Testis (tissue), 3 donors: ENCODE results near the gene ALG14. TPM values are rescaled to one million over a fixed set of nuclear protein-coding genes. Genes with fewer than 3 reads are reported as not detected.
A peak's percentile ranks its signal among the peaks of the same experiment; 100 is the strongest.

Experiments
- DNase-seq: peaks from one replicate; pipeline ENCODE4 v3.0.0-alpha.2; 2019
- H3K27ac ChIP-seq, 2 donors: fragments of 200-600 bp; sonication (generic); one replicate each; pipeline ENCODE4 v1.5.1; 2019
- H3K27me3 ChIP-seq: fragments of 200-600 bp; sonication (generic); one replicate; pipeline ENCODE4 v1.5.1; 2019
- H3K36me3 ChIP-seq: fragments of 200-600 bp; sonication (generic); one replicate; pipeline ENCODE4 v1.5.1; 2017; ENCODE audit warnings: low read depth; ENCODE audit errors: missing control alignments
- H3K4me1 ChIP-seq: fragments of 200-600 bp; sonication (generic); one replicate; pipeline ENCODE4 v1.5.1; 2019
- H3K4me3 ChIP-seq, 2 donors: fragments of 200-600 bp; sonication (generic); one replicate each; pipeline ENCODE4 v1.5.1; 2017 to 2019
- H3K9me3 ChIP-seq: fragments of 200-600 bp; sonication (generic); one replicate; pipeline ENCODE4 v1.5.1; 2017
- CTCF ChIP-seq, 3 experiments: fragments of 450-650 bp in 2 of 3; fragments of 200-600 bp in 1 of 3; sonication (generic) in 1 of 3; IDR thresholded peaks; one replicate each; pipeline ENCODE4 v1.5.1; 2016 to 2019; ENCODE audit warnings: antibody characterized with exemption in 3 of 3, mild to moderate bottlenecking in 2 of 3, moderate library complexity in 1 of 3
- POLR2A ChIP-seq: fragments of 450-650 bp; IDR thresholded peaks from one replicate; pipeline ENCODE4 v1.6.1; 2017; ENCODE audit warnings: antibody characterized with exemption, mild to moderate bottlenecking, moderate library complexity
- WGBS, 2 donors: methylation state at CpG; one replicate each; pipeline ENCODE4 v1.1.5; 2018; 5-methylcytosine and 5-hydroxymethylcytosine counted together
- intact Hi-C: fragments of 100-400 bp; cut with DNase I; formaldehyde crosslinking; loops from one replicate; pipeline ENCODE4 v1.15.1; 2023; ENCODE audit warnings: low total_unique reads
- polyA plus RNA-seq: library from polyadenylated mRNA; stranded (reverse); fragments of 350-450 nt; fragmentation: Illumina TruSeq; extraction: RNeasy Lipid Tissue Mini Kit (QIAGEN cat#74804); gene quantifications from one replicate; pipeline ENCODE4 v1.2.3, GENCODE V29; 2014; ENCODE audit warnings: low read depth, low replicate concordance; ENCODE audit not compliant: insufficient read depth
- total RNA-seq, 2 donors: library from RNA; depleted of rRNA; stranded (reverse); fragments of >200 nt; gene quantifications; one replicate each; pipeline ENCODE4 v1.2.3, GENCODE V29; 2016

ALG14 gene
- total and polyA plus RNA-seq, 3 donors from 2014 or later: 3.3 to 24.1 (median 5.3) TPM

DNA sequence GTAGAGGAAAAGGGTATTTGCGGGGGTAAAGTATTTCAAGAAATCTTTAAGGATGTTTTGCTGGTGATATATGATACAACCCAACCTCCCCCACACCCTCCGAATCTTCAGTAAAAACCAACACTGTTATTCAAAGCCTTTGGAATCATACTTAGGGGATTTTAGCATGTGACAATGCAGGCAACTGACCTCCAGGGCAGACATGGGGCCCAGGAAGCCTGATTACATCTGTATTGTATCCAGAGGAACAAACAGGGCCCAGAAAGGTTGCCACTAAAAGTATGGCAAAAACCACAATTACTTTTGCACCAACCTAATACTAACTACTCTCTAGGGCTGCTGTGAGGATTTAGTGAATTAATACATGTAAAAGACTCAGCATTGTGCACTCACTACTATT, 102.0 kb downstream of the ALG14 start:
- H3K27ac ChIP-seq: peak overlapping the region in 1 of 2 donors; percentile 86
- H3K27me3 ChIP-seq: no peaks in the 10 kb centered on the region
- H3K4me1 ChIP-seq: peaks cover 11% of the 10 kb centered on the region
- WGBS, 2 donors: 73 to 74% methylated on average over 2 of the region's 2 CpGs
- H3K9me3 ChIP-seq: no peaks in the 10 kb centered on the region
- intact Hi-C loops: no loop called here
- no peak for TF ChIP-seq POLR2A
- TF ChIP-seq CTCF (IDR thresholded peaks at IDR 0.05): no peak
- H3K4me3 ChIP-seq: no peak overlapping the region
- H3K36me3 ChIP-seq: no peaks in the 10 kb centered on the region
- no peak for DNase-seq

GRCh38 chr1:94969137-94969536, 103.6 kb downstream of the ALG14 start:
- no peaks in the 10 kb centered on the region for H3K9me3 ChIP-seq
- WGBS, 2 donors: 77 to 91% methylated on average over 6 of the region's 6 CpGs
- no peak overlapping the region for H3K4me3 ChIP-seq
- no peak for TF ChIP-seq POLR2A
- no peak for TF ChIP-seq CTCF (IDR thresholded peaks at IDR 0.05)
- intact Hi-C loops: no loop called here
- H3K4me1 ChIP-seq: peaks cover 11% of the 10 kb centered on the region
- H3K27ac ChIP-seq: no peak overlapping the region
- no peak for DNase-seq
- no peaks in the 10 kb centered on the region for H3K36me3 ChIP-seq
- H3K27me3 ChIP-seq: no peaks in the 10 kb centered on the region

GRCh38 chr1:94966033-94966432, 106.7 kb downstream of the ALG14 start:
- Histone ChIP-seq H3K4me3 (no peak overlapping the region), H3K27ac (no peak overlapping the region), H3K27me3 (no peaks in the 10 kb centered on the region), H3K4me1 (peaks cover 6% of the 10 kb centered on the region), H3K36me3 (no peaks in the 10 kb centered on the region), H3K9me3 (no peaks in the 10 kb centered on the region)
- intact Hi-C loops: no loop called here
- WGBS, 2 donors: 63 to 89% methylated on average over 1 of the region's 1 CpG
- TF ChIP-seq POLR2A (no peak), CTCF (IDR thresholded peaks at IDR 0.05) (no peak)
- DNase-seq: no peak

DNA sequence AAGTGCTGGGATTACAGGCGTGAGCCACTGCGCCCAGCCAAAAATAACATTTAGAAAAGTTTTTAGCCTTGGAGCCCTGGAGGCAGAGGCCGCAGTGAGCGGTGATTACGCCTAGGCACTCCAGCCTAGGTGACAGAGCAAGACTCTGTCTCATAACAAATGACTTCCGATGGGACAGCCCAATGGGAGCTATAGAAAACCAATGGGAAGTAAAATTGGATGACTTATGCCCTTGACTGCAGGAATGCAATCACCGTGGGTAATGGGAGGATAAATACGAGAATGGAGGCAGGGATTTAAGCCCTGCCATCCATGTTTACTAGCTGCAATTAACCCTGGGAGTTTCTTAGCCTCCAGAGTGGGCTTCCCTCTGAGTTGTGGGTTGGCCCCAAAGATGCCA, 108.9 kb downstream of the ALG14 start:
- DNase-seq: no peak
- Histone ChIP-seq H3K4me3 (no peak overlapping the region), H3K27me3 (no peaks in the 10 kb centered on the region), H3K4me1 (peaks cover 3% of the 10 kb centered on the region), H3K36me3 (no peaks in the 10 kb centered on the region), H3K9me3 (no peaks in the 10 kb centered on the region), H3K27ac (peak overlapping the region; percentile 22 to 90)
- whole genome bisulfite sequencing, 2 donors: 76 to 78% methylated on average over 8 of the region's 8 CpGs
- TF ChIP-seq POLR2A (no peak), CTCF (IDR thresholded peaks at IDR 0.05) (no peak)
- intact Hi-C loops: no loop called here

DNA sequence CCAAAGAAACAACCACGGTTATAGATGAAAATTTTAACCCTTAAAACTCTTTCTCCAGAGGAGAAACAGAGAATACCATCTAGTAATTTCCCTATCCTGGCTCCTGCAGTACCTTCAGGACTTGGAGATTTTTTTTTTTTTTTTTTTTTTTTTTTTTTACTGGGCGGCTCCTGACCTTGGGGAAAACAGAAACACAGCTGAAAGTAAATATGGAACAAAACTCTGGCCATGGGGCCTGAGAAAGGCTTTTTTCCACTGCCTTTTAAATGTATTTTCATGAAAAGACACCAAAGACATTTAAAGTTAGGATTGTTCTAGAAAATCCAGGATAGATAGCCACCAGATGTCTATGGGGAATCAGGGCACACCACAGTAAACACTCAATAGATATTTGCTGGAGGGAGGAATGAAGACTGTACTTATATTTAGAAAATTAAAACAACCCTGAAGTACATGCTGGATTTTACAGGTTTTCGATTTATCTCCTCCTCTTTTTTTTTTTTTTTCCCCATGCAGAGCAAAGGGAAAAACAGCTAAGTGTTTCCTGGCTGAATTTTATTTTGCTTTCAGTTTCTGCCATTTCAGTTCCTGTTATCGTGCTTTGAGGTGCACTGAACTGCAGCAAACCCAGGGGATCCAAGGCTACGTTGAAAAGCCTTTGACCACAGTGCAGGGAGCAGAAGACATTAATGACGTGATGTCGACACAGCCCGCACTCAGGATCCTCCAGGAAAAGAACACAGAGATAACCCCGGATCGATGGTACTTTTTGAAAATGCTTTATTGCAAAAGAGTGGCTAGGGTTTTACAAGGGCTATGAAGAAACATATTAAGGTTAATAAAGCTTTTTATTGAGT, 110.1 kb downstream of the ALG14 start:
- intact Hi-C loops: no loop called here

More for the DNA sequence above, 110.1 kb downstream of the ALG14 start:
- Histone ChIP-seq H3K4me1 (peaks cover 3% of the 10 kb centered on the region), H3K4me3 (peak overlapping the region; percentile 25 to 33), H3K27me3 (no peaks in the 10 kb centered on the region), H3K27ac (peak overlapping the region; percentile 22 to 90), H3K9me3 (no peaks in the 10 kb centered on the region), H3K36me3 (no peaks in the 10 kb centered on the region)
- WGBS, 2 donors: 23 to 34% methylated on average over 10 of the region's 10 CpGs
- peak; percentile 43 for DNase-seq
- TF ChIP-seq CTCF (IDR thresholded peaks at IDR 0.05): no peak
- TF ChIP-seq POLR2A: no peak
